CD14-positive monocyte (primary cell): ENCODE results near the gene OR8B8. TPM values are rescaled to one million over a fixed set of nuclear protein-coding genes. Genes with fewer than 3 reads are reported as not detected.

Experiments
- DNase-seq, 3 donors: peaks; one replicate each; pipeline ENCODE4 v3.0.0-alpha.2; 2011 to 2022
- H2AFZ ChIP-seq: 2 replicates; pipeline ENCODE4 v1.6.0; 2012; ENCODE audit warnings: mild to moderate bottlenecking, low read depth, low read length, inconsistent platforms; ENCODE audit not compliant: insufficient read depth, poor library complexity, severe bottlenecking
- H3K27ac ChIP-seq, 2 donors: 1 replicate in 1 of 2; 2 replicates in 1 of 2; pipeline ENCODE4 v1.5.1; 2012 to 2013; ENCODE audit warnings: low read length in 2 of 2, control low read depth in 1 of 2, inconsistent platforms in 1 of 2, low read depth in 1 of 2, mild to moderate bottlenecking in 1 of 2
- H3K27me3 ChIP-seq, 2 donors: one replicate each; pipeline versions ENCODE4 v1.6.0 to v1.6.1; 2011 to 2013; ENCODE audit warnings: low read length in 2 of 2; ENCODE audit not compliant: control insufficient read depth in 2 of 2, insufficient read depth in 2 of 2
- H3K36me3 ChIP-seq, 2 donors: replicated peaks in 1 of 2; 1 replicate in 1 of 2; 2 replicates in 1 of 2; pipeline versions ENCODE4 v1.5.1 to v1.6.1; 2012 to 2013; ENCODE audit warnings: low read length in 2 of 2, control low read depth in 1 of 2, inconsistent platforms in 1 of 2, mild to moderate bottlenecking in 1 of 2; ENCODE audit not compliant: insufficient read depth in 2 of 2, control insufficient read depth in 1 of 2
- H3K4me1 ChIP-seq, 2 donors: 1 replicate in 1 of 2; 2 replicates in 1 of 2; pipeline versions ENCODE4 v1.5.1 to v1.6.1; 2012 to 2013; ENCODE audit warnings: low read length in 2 of 2, control low read depth in 1 of 2, inconsistent platforms in 1 of 2, mild to moderate bottlenecking in 1 of 2, moderate library complexity in 1 of 2; ENCODE audit not compliant: insufficient read depth in 2 of 2, control insufficient read depth in 1 of 2
- H3K4me2 ChIP-seq: replicated peaks from 2 replicates; pipeline ENCODE3; 2012; ENCODE audit warnings: low read length, moderate library complexity, mild to moderate bottlenecking; ENCODE audit not compliant: poor library complexity, severe bottlenecking; ENCODE audit errors: extremely low read depth
- H3K4me3 ChIP-seq, 3 experiments: fragments of 200-600 bp in 1 of 3; sonication (generic) in 1 of 3; replicated peaks in 1 of 3; 1 replicate in 2 of 3; 2 replicates in 1 of 3; pipeline ENCODE4 v1.5.1; 2011 to 2013; ENCODE audit warnings: low read length in 3 of 3, mild to moderate bottlenecking in 3 of 3, control low read depth in 2 of 3, low read depth in 2 of 3, inconsistent platforms in 1 of 3, moderate library complexity in 1 of 3
- H3K79me2 ChIP-seq: 2 replicates; pipeline ENCODE4 v1.6.0; 2012; ENCODE audit warnings: mild to moderate bottlenecking, control low read depth, inconsistent platforms, low read length, moderate library complexity; ENCODE audit not compliant: insufficient read depth
- H3K9ac ChIP-seq: 2 replicates; pipeline ENCODE4 v1.6.0; 2017; ENCODE audit warnings: low read length, mild to moderate bottlenecking; ENCODE audit not compliant: insufficient read depth, poor library complexity, severe bottlenecking
- H3K9me3 ChIP-seq, 2 donors: replicated peaks in 1 of 2; 1 replicate in 1 of 2; 2 replicates in 1 of 2; pipeline versions ENCODE4 v1.5.1 to v1.6.1; 2012 to 2013; ENCODE audit warnings: low read length in 2 of 2, control low read depth in 1 of 2; ENCODE audit not compliant: control insufficient read depth in 1 of 2, insufficient read depth in 1 of 2
- H4K20me1 ChIP-seq: 2 replicates; pipeline ENCODE4 v1.6.0; 2012; ENCODE audit warnings: mild to moderate bottlenecking, low read length, control low read depth, moderate library complexity; ENCODE audit not compliant: insufficient read depth
- H3K27ac Mint-ChIP-seq, 7 donors: one replicate each; pipeline ENCODE4 v1.8.0; 2020; ENCODE audit warnings: mild to moderate bottlenecking in 7 of 7, mixed read lengths in 7 of 7, moderate library complexity in 6 of 7, inconsistent platforms in 2 of 7
- H3K27me3 Mint-ChIP-seq, 3 donors: one replicate each; pipeline ENCODE4 v1.8.0; 2021 to 2022; ENCODE audit warnings: low read depth in 3 of 3, mild to moderate bottlenecking in 3 of 3, mixed read lengths in 3 of 3, moderate library complexity in 3 of 3, inconsistent platforms in 1 of 3
- H3K36me3 Mint-ChIP-seq, 2 donors: one replicate each; pipeline ENCODE4 v1.8.0; 2020; ENCODE audit warnings: mixed read lengths in 2 of 2, inconsistent platforms in 1 of 2, mild to moderate bottlenecking in 1 of 2
- H3K4me1 Mint-ChIP-seq: one replicate; pipeline ENCODE4 v1.8.0; 2020; ENCODE audit warnings: mild to moderate bottlenecking, mixed read lengths
- H3K4me3 Mint-ChIP-seq, 2 donors: one replicate each; pipeline ENCODE4 v1.8.0; 2020; ENCODE audit warnings: mild to moderate bottlenecking in 2 of 2, mixed read lengths in 2 of 2, moderate library complexity in 1 of 2
- H3K9me3 Mint-ChIP-seq, 7 donors: one replicate each; pipeline ENCODE4 v1.8.0; 2020 to 2022; ENCODE audit warnings: mixed read lengths in 7 of 7, mild to moderate bottlenecking in 6 of 7, moderate library complexity in 6 of 7, inconsistent platforms in 2 of 7
- WGBS: methylation state at CpG from one replicate; pipeline ENCODE4 v1.1.5; 2013; ENCODE audit warnings: missing lambda C conversion rate; ENCODE audit not compliant: insufficient coverage; 5-methylcytosine and 5-hydroxymethylcytosine counted together
- intact Hi-C, 2 donors: fragments of 100-400 bp; cut with micrococcal nuclease; formaldehyde crosslinking; loops; one replicate each; pipeline versions ENCODE4 v1.15.0 to v1.15.1; 2023
- polyA plus RNA-seq, 3 donors: library from polyadenylated mRNA; depleted of rRNA in 1 of 3; unstranded in 2 of 3; stranded (reverse) in 1 of 3; fragments of 300-500 nt in 2 of 3; fragments of >200 nt in 1 of 3; fragmentation: Illumina TruSeq in 2 of 3; gene quantifications; 1 replicate in 2 of 3; 2 replicates in 1 of 3; pipeline ENCODE4 v1.2.3, GENCODE V29; 2012 to 2021
- TF ChIP-seq, protein P1 (sequence below): fragments of 200-600 bp; IDR thresholded peaks from one replicate; pipeline ENCODE4 v1.8.0; 2022; ENCODE audit warnings: antibody characterized with exemption, mild to moderate bottlenecking

Gene OR8B8
- polyA plus RNA-seq, 3 donors = not detected

- no peak overlapping the region for H3K9ac ChIP-seq
- Mint-ChIP-seq H3K4me1 (no peaks in the 10 kb centered on the region), H3K9me3 (peaks cover 0 to 4% (median 2%) of the 10 kb centered on the region in 7 donors), H3K27me3 (no peaks in the 10 kb centered on the region), H3K27ac (no peak overlapping the region), H3K4me3 (no peak overlapping the region), H3K36me3 (no peaks in the 10 kb centered on the region)
- H3K27ac ChIP-seq = no peak overlapping the region
- no peaks in the 10 kb centered on the region for H3K36me3 ChIP-seq
- no peaks in the 10 kb centered on the region for H3K79me2 ChIP-seq
- TF ChIP-seq, protein P1, sequence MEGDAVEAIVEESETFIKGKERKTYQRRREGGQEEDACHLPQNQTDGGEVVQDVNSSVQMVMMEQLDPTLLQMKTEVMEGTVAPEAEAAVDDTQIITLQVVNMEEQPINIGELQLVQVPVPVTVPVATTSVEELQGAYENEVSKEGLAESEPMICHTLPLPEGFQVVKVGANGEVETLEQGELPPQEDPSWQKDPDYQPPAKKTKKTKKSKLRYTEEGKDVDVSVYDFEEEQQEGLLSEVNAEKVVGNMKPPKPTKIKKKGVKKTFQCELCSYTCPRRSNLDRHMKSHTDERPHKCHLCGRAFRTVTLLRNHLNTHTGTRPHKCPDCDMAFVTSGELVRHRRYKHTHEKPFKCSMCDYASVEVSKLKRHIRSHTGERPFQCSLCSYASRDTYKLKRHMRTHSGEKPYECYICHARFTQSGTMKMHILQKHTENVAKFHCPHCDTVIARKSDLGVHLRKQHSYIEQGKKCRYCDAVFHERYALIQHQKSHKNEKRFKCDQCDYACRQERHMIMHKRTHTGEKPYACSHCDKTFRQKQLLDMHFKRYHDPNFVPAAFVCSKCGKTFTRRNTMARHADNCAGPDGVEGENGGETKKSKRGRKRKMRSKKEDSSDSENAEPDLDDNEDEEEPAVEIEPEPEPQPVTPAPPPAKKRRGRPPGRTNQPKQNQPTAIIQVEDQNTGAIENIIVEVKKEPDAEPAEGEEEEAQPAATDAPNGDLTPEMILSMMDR = no peak
- no peak overlapping the region for H2AFZ ChIP-seq
- H3K9me3 ChIP-seq = no peaks in the 10 kb centered on the region
- no peaks in the 10 kb centered on the region for H3K4me1 ChIP-seq
- no peaks in the 10 kb centered on the region for H4K20me1 ChIP-seq
- intact Hi-C loops = no loop called here
- H3K4me2 ChIP-seq = no peak overlapping the region
- H3K4me3 ChIP-seq = no peak overlapping the region
- 100% methylated on average over 1 of the region's 3 CpGs for WGBS
- no peaks in the 10 kb centered on the region for H3K27me3 ChIP-seq
- DNase-seq = no peak
Measured at GRCh38 chr11:124394408-124394807, 51.1 kb downstream of the OR8B8 start.

Other genes with a start within 250 kb of the OR8B8 start
- gene OR8G1, start 204.6 kb downstream of the OR8B8 start, polyA plus RNA-seq = not detected
- not detected for gene OR8G5, start 189.3 kb downstream of the OR8B8 start, polyA plus RNA-seq
- gene OR8D1, start 131.7 kb downstream of the OR8B8 start, polyA plus RNA-seq = not detected
- not detected for gene OR8D2, start 125.5 kb downstream of the OR8B8 start, polyA plus RNA-seq
- not detected for gene OR8B2, start 61.2 kb downstream of the OR8B8 start, polyA plus RNA-seq
- gene OR8B3, start 46.7 kb downstream of the OR8B8 start, polyA plus RNA-seq = not detected
- not detected for gene OR8B4, start 20.8 kb downstream of the OR8B8 start, polyA plus RNA-seq
- gene OR8B12, start 98.0 kb upstream of the OR8B8 start, polyA plus RNA-seq = not detected
- not detected for gene OR8A1, start 124.3 kb upstream of the OR8B8 start, polyA plus RNA-seq
- not detected for gene PANX3, start 165.7 kb upstream of the OR8B8 start, polyA plus RNA-seq
- 10 to 100 TPM; 39.7 to 84.7 (median 43.5) TPM for gene TBRG1, start 177.2 kb upstream of the OR8B8 start, polyA plus RNA-seq
- 1 to 10 TPM; 6.7 to 8.9 (median 7.8) TPM for gene SIAE, start 228.0 kb upstream of the OR8B8 start, polyA plus RNA-seq
- 1 to 10 TPM in 2 of 3 donors, under 1 TPM in 1; 0.75 to 6.7 (median 4.2) TPM for gene SPA17, start 228.2 kb upstream of the OR8B8 start, polyA plus RNA-seq